D721Med (cell line): ENCODE data around the gene KANSL1.

Experiments used
- DNase-seq: peaks from one replicate; pipeline ENCODE4 v3.0.0; 2011; ENCODE audit warnings: low spot score; ENCODE audit not compliant: insufficient read length
- FAIRE-seq: peaks from 2 replicates; lab custom pipeline; 2011; peaks lifted over from hg19 to GRCh38; lab: Jason Lieb, UNC
- CTCF ChIP-seq: IDR thresholded peaks from 2 replicates; pipeline ENCODE4 v1.5.1; 2012; ENCODE audit warnings: mild to moderate bottlenecking, control low read depth; ENCODE audit not compliant: insufficient read depth; ENCODE audit errors: missing control alignments

Gene KANSL1

GRCh38 chr17:46085522-46085921 lies 107.7 kb downstream of the KANSL1 start:
- FAIRE-seq = no peak
- no peak for DNase-seq
- no peak for TF ChIP-seq CTCF

- TF ChIP-seq CTCF = no peak
- DNase-seq = no peak
- no peak for FAIRE-seq
Observed at GRCh38 chr17:46082257-46082656, 111.0 kb downstream of the KANSL1 start.

GRCh38 chr17:46081018-46081320 lies 112.3 kb downstream of the KANSL1 start:
- no peak for FAIRE-seq
- DNase-seq = no peak
- TF ChIP-seq CTCF = no peak

- FAIRE-seq = no peak
- no peak for DNase-seq
- no peak for TF ChIP-seq CTCF
Observed at GRCh38 chr17:46080118-46081017, 112.9 kb downstream of the KANSL1 start.

- no peak for FAIRE-seq
- TF ChIP-seq CTCF = no peak
- no peak for DNase-seq
Observed at GRCh38 chr17:46078675-46079074, 114.6 kb downstream of the KANSL1 start.

GRCh38 chr17:46074540-46074939 lies 118.7 kb downstream of the KANSL1 start:
- TF ChIP-seq CTCF = no peak
- DNase-seq (no peak), FAIRE-seq (no peak)

- FAIRE-seq = no peak
- TF ChIP-seq CTCF = no peak
- no peak for DNase-seq
Observed at GRCh38 chr17:46072998-46073397, 120.2 kb downstream of the KANSL1 start.
